PFSK-1 (cell line): ENCODE data around the gene MAGI1.

Experiments
- FOXP2 ChIP-seq: optimal IDR thresholded peaks from 2 replicates; pipeline ENCODE3; 2011; ENCODE audit warnings: borderline replicate concordance, control low read depth, inconsistent platforms; ENCODE audit not compliant: insufficient read depth; ENCODE audit errors: extremely low read length, extremely low read depth
- POLR2AphosphoS5 ChIP-seq: IDR thresholded peaks from 2 replicates; pipeline ENCODE4 v1.6.1; 2012; ENCODE audit warnings: low read depth, mild to moderate bottlenecking, control low read depth, low read length, moderate library complexity
- REST ChIP-seq, 2 experiments: IDR thresholded peaks; 2 replicates each; pipeline versions ENCODE4 v1.6.1 to v1.8.0; 2011 to 2012; ENCODE audit warnings: low read depth in 2 of 2, low read length in 2 of 2, control low read depth in 1 of 2, inconsistent platforms in 1 of 2, mild to moderate bottlenecking in 1 of 2, moderate library complexity in 1 of 2; ENCODE audit not compliant: insufficient read depth in 1 of 2
- SIN3A ChIP-seq: IDR thresholded peaks from 2 replicates; pipeline ENCODE4 v1.6.1; 2012; ENCODE audit warnings: mild to moderate bottlenecking, low read length, moderate library complexity, borderline replicate concordance; ENCODE audit not compliant: insufficient read depth
- TAF1 ChIP-seq: IDR thresholded peaks from 2 replicates; pipeline ENCODE4 v1.6.1; 2012; ENCODE audit warnings: low read length, control low read depth, borderline replicate concordance; ENCODE audit not compliant: insufficient read depth

MAGI1 gene

GRCh38 chr3:65734792-65735191 lies 303.9 kb downstream of the MAGI1 start:
- TF ChIP-seq POLR2AphosphoS5, result no peak
- no peak for TF ChIP-seq SIN3A
- TF ChIP-seq TAF1, result no peak
- TF ChIP-seq REST (IDR thresholded peaks at IDR 0.05; ENCODE audit: insufficient read depth in 1 of 2, low read depth in 2 of 2, low read length in 2 of 2), result no peak
- no peak for TF ChIP-seq FOXP2

- TF ChIP-seq TAF1 (no peak), REST (IDR thresholded peaks at IDR 0.05; ENCODE audit: insufficient read depth in 1 of 2, low read depth in 2 of 2, low read length in 2 of 2) (no peak), FOXP2 (no peak), SIN3A (no peak), POLR2AphosphoS5 (no peak)
Observed at GRCh38 chr3:65734382-65734781, 304.3 kb downstream of the MAGI1 start.

GRCh38 chr3:65733459-65733858 lies 305.3 kb downstream of the MAGI1 start:
- TF ChIP-seq TAF1, result no peak
- TF ChIP-seq POLR2AphosphoS5, result no peak
- no peak for TF ChIP-seq REST (IDR thresholded peaks at IDR 0.05; ENCODE audit: insufficient read depth in 1 of 2, low read depth in 2 of 2, low read length in 2 of 2)
- no peak for TF ChIP-seq FOXP2
- TF ChIP-seq SIN3A, result no peak

GRCh38 chr3:65732051-65732935 lies 306.4 kb downstream of the MAGI1 start:
- TF ChIP-seq POLR2AphosphoS5 (no peak), REST (IDR thresholded peaks at IDR 0.05; ENCODE audit: insufficient read depth in 1 of 2, low read depth in 2 of 2, low read length in 2 of 2) (no peak), SIN3A (no peak), FOXP2 (no peak), TAF1 (no peak)
